Measurements from ENCODE around the gene NKPD1.

DNA sequence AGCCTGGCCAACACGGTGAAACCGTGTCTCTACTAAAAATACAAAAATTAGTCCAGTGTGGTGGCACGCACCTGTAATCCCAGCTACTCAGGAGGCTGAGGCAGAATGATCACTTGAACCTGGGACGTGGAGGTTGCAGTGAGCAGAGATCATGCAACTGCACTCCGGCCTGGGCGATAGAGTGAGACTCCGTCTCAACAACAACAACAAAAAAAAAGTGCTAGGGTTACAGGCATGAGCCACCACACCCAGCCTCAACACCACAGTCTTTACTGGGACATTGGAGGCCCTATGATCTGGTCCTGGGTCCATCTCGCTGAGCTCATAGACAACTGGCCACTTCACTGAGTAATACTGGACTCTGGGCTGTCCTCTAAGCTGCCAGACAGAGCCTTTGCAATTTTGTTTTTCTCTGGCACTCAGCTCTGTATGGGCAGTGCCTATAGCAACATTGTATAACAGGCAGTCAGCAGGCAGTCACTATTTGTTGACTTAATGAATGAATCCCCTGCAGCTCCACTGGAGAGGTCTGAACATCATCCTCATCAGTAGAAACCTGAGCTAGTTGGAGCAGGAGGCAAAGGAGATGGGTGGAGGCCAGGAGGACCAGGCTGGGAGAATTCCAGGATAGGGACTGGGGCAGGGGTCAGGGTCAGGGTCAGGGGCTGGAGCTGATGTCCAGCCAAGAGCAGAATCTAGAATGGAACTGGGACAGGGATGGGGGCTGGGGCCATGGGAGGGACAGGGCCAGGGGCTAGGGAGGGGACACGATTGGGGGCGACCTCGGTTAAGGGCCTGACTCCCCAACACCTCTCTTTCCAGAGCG, 25.9 kb upstream of the NKPD1 start:
- TF ChIP-seq, protein P1, sequence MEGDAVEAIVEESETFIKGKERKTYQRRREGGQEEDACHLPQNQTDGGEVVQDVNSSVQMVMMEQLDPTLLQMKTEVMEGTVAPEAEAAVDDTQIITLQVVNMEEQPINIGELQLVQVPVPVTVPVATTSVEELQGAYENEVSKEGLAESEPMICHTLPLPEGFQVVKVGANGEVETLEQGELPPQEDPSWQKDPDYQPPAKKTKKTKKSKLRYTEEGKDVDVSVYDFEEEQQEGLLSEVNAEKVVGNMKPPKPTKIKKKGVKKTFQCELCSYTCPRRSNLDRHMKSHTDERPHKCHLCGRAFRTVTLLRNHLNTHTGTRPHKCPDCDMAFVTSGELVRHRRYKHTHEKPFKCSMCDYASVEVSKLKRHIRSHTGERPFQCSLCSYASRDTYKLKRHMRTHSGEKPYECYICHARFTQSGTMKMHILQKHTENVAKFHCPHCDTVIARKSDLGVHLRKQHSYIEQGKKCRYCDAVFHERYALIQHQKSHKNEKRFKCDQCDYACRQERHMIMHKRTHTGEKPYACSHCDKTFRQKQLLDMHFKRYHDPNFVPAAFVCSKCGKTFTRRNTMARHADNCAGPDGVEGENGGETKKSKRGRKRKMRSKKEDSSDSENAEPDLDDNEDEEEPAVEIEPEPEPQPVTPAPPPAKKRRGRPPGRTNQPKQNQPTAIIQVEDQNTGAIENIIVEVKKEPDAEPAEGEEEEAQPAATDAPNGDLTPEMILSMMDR (IDR thresholded peaks at IDR 0.05): no peak
- TF ChIP-seq HOXA7 (CRISPR knock-in tag; IDR thresholded peaks at IDR 0.05) (no peak), CBX2 (IDR thresholded peaks at IDR 0.05; ENCODE audit: borderline replicate concordance, low read depth) (no peak), PHF8 (IDR thresholded peaks at IDR 0.05; ENCODE audit: borderline replicate concordance, low read depth) (no peak), POLR2AphosphoS2 (conservative IDR thresholded peaks at IDR 0.05; ENCODE audit: low read length) (no peak), POLR2A (IDR thresholded peaks at IDR 0.05; ENCODE audit: low read length) (no peak)
